Measurements from ENCODE around the gene NOL4L. TPM values are rescaled to one million over a fixed set of nuclear protein-coding genes. Genes with fewer than 3 reads are reported as not detected.

Gene NOL4L
- total RNA-seq, 4 donors from 2014 or later = 18.5 to 29.9 (median 24.8) TPM

- no peak for DNase-seq
- Histone ChIP-seq H3K27me3 (no peaks in the 10 kb centered on the region), H3K27ac (peak overlapping the region in 2 of 3 donors; percentile 49 to 64), H3K4me3 (replicated peaks in 1 of 3) (no peak overlapping the region), H3K4me1 (peaks cover 64 to 84% of the 10 kb centered on the region in 2 donors), H3K9me3 (no peaks in the 10 kb centered on the region), H3K36me3 (no peaks in the 10 kb centered on the region)
- TF ChIP-seq CTCF (IDR thresholded peaks at IDR 0.05) = no peak
- no peak for TF ChIP-seq POLR2A (IDR thresholded peaks at IDR 0.05)
- 75 to 90% methylated on average over 5 of the region's 5 CpGs for WGBS, 2 donors
- intact Hi-C loops (cut with DNase I) = no loop called here
These were observed 106.1 kb downstream of the NOL4L start for GRCh38 chr20:32479012-32479411.

- no peak for DNase-seq
- WGBS, 2 donors = 63 to 72% methylated on average over 7 of the region's 7 CpGs
- TF ChIP-seq POLR2A (IDR thresholded peaks at IDR 0.05) (no peak), CTCF (IDR thresholded peaks at IDR 0.05) (no peak)
- intact Hi-C loops (cut with DNase I) = no loop called here
- Histone ChIP-seq H3K27ac (peak overlapping the region; percentile 49 to 96 (median 88)), H3K36me3 (no peaks in the 10 kb centered on the region), H3K4me1 (peaks cover 69 to 88% of the 10 kb centered on the region in 2 donors), H3K9me3 (no peaks in the 10 kb centered on the region), H3K27me3 (no peaks in the 10 kb centered on the region), H3K4me3 (replicated peaks in 1 of 3) (no peak overlapping the region)
These were observed 106.6 kb downstream of the NOL4L start for GRCh38 chr20:32478576-32478975.

- 83 to 84% methylated on average over 11 of the region's 11 CpGs for WGBS, 2 donors
- no peak for DNase-seq
- Histone ChIP-seq H3K4me3 (replicated peaks in 1 of 3) (no peak overlapping the region), H3K27ac (peak overlapping the region; percentile 88 to 96 (median 91)), H3K4me1 (peaks cover 73 to 96% of the 10 kb centered on the region in 2 donors), H3K9me3 (no peaks in the 10 kb centered on the region), H3K27me3 (no peaks in the 10 kb centered on the region), H3K36me3 (no peaks in the 10 kb centered on the region)
- intact Hi-C loops (cut with DNase I) = no loop called here
- TF ChIP-seq CTCF (IDR thresholded peaks at IDR 0.05) (no peak), POLR2A (IDR thresholded peaks at IDR 0.05) (no peak)
These were observed 107.3 kb downstream of the NOL4L start for GRCh38 chr20:32477594-32478512.

- DNase-seq = peak; percentile 72 to 81
- intact Hi-C loops (cut with DNase I) = no loop called here
- Histone ChIP-seq H3K27ac (peak overlapping the region; percentile 88 to 96 (median 91)), H3K36me3 (no peaks in the 10 kb centered on the region), H3K27me3 (no peaks in the 10 kb centered on the region), H3K4me1 (peaks cover 68 to 97% of the 10 kb centered on the region in 2 donors), H3K9me3 (no peaks in the 10 kb centered on the region), H3K4me3 (replicated peaks in 1 of 3) (no peak overlapping the region)
- 32 to 52% methylated on average over 18 to 21 of the region's 22 CpGs for WGBS, 2 donors
- TF ChIP-seq POLR2A (IDR thresholded peaks at IDR 0.05) (peak in 1 of 2 donors; percentile 28), CTCF (IDR thresholded peaks at IDR 0.05) (no peak)
These were observed 108.2 kb downstream of the NOL4L start for GRCh38 chr20:32476684-32477593.

Measured in thyroid gland (tissue), 4 donors.